Measurements from ENCODE around the gene ICAM4. TPM values are rescaled to one million over a fixed set of nuclear protein-coding genes. Genes with fewer than 3 reads are reported as not detected.

ICAM4 gene
- total RNA-seq, 1 donor from 2014 or later = not detected

- no peak for DNase-seq (ENCODE audit: low spot score)
- H3K4me1 Mint-ChIP-seq (ENCODE audit: low read depth) = peaks cover 17% of the 10 kb centered on the region
- H3K9me3 Mint-ChIP-seq (ENCODE audit: low read depth) = no peaks in the 10 kb centered on the region
- H3K27me3 Mint-ChIP-seq (ENCODE audit: low read depth) = no peaks in the 10 kb centered on the region
- H3K4me3 Mint-ChIP-seq (ENCODE audit: unreplicated experiment) = no peak overlapping the region
- peaks cover 24% of the 10 kb centered on the region for H3K36me3 Mint-ChIP-seq (ENCODE audit: low read depth)
- no peak overlapping the region for H3K27ac Mint-ChIP-seq (ENCODE audit: unreplicated experiment)
- TF ChIP-seq, protein P1, sequence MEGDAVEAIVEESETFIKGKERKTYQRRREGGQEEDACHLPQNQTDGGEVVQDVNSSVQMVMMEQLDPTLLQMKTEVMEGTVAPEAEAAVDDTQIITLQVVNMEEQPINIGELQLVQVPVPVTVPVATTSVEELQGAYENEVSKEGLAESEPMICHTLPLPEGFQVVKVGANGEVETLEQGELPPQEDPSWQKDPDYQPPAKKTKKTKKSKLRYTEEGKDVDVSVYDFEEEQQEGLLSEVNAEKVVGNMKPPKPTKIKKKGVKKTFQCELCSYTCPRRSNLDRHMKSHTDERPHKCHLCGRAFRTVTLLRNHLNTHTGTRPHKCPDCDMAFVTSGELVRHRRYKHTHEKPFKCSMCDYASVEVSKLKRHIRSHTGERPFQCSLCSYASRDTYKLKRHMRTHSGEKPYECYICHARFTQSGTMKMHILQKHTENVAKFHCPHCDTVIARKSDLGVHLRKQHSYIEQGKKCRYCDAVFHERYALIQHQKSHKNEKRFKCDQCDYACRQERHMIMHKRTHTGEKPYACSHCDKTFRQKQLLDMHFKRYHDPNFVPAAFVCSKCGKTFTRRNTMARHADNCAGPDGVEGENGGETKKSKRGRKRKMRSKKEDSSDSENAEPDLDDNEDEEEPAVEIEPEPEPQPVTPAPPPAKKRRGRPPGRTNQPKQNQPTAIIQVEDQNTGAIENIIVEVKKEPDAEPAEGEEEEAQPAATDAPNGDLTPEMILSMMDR (IDR thresholded peaks at IDR 0.05) = no peak
These were observed 31.4 kb upstream of the ICAM4 start for GRCh38 chr19:10255358-10255757.

DNA sequence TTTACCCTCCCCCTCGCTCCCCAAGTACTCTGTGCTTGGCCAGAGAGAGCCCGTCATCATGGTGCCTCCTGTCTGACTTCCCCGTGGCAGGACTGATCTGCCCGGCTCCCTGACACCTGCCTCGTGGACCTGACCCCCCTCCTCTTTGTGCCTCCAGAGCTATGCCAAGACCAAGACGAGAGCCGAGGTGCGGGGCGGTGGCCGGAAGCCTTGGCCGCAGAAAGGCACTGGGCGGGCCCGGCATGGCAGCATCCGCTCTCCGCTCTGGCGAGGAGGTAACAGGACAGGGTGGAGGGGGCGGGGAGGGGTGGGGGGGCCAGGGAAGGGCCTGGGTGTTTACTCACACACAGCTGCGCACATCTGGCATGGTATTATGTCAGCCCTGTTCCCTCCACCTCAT, 30.2 kb upstream of the ICAM4 start:
- no peak for DNase-seq (ENCODE audit: low spot score)
- Mint-ChIP-seq H3K36me3 (ENCODE audit: low read depth) (peaks cover 24% of the 10 kb centered on the region), H3K9me3 (ENCODE audit: low read depth) (no peaks in the 10 kb centered on the region), H3K4me3 (ENCODE audit: unreplicated experiment) (no peak overlapping the region), H3K27ac (ENCODE audit: unreplicated experiment) (no peak overlapping the region), H3K4me1 (ENCODE audit: low read depth) (peaks cover 13% of the 10 kb centered on the region), H3K27me3 (ENCODE audit: low read depth) (no peaks in the 10 kb centered on the region)
- TF ChIP-seq, protein P1 (IDR thresholded peaks at IDR 0.05) = no peak

GRCh38 chr19:10256970-10257615, 29.7 kb upstream of the ICAM4 start:
- DNase-seq (ENCODE audit: low spot score) = no peak
- TF ChIP-seq, protein P1 (IDR thresholded peaks at IDR 0.05) = no peak
- Mint-ChIP-seq H3K9me3 (ENCODE audit: low read depth) (no peaks in the 10 kb centered on the region), H3K27ac (ENCODE audit: unreplicated experiment) (peak overlapping the region; percentile 17), H3K4me1 (ENCODE audit: low read depth) (peaks cover 8% of the 10 kb centered on the region), H3K4me3 (ENCODE audit: unreplicated experiment) (no peak overlapping the region), H3K27me3 (ENCODE audit: low read depth) (no peaks in the 10 kb centered on the region), H3K36me3 (ENCODE audit: low read depth) (peaks cover 24% of the 10 kb centered on the region)

DNA sequence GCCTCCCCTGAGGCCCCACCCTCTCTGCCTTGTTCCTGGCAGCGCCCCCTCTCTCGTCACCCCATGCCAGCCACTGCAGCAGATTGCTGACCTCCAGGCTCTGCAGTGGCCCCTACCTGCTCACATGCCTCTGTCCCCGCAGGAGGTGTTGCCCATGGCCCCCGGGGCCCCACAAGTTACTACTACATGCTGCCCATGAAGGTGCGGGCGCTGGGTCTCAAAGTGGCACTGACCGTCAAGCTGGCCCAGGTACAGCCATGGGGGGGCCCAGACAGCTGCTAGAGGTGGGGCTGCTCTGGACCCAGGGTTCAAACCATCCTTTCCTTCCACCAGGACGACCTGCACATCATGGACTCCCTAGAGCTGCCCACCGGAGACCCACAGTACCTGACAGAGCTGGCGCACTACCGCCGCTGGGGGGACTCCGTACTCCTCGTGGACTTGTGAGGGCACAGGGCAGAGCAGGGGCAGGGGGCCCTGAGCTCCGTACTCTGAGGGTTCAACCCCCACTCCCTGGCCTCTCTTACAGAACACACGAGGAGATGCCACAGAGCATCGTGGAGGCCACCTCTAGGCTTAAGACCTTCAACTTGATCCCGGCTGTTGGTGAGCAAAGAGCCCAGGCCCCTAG, 28.6 kb upstream of the ICAM4 start:
- Mint-ChIP-seq H3K4me3 (ENCODE audit: unreplicated experiment) (no peak overlapping the region), H3K9me3 (ENCODE audit: low read depth) (no peaks in the 10 kb centered on the region), H3K27ac (ENCODE audit: unreplicated experiment) (no peak overlapping the region), H3K4me1 (ENCODE audit: low read depth) (peaks cover 3% of the 10 kb centered on the region), H3K36me3 (ENCODE audit: low read depth) (peaks cover 24% of the 10 kb centered on the region), H3K27me3 (ENCODE audit: low read depth) (no peaks in the 10 kb centered on the region)
- TF ChIP-seq, protein P1 (IDR thresholded peaks at IDR 0.05) = no peak
- DNase-seq (ENCODE audit: low spot score) = peak; percentile 93

GRCh38 chr19:10259162-10259905, 27.4 kb upstream of the ICAM4 start:
- H3K9me3 Mint-ChIP-seq (ENCODE audit: low read depth) = no peaks in the 10 kb centered on the region
- H3K27me3 Mint-ChIP-seq (ENCODE audit: low read depth) = no peaks in the 10 kb centered on the region
- peaks cover 21% of the 10 kb centered on the region for H3K36me3 Mint-ChIP-seq (ENCODE audit: low read depth)
- H3K27ac Mint-ChIP-seq (ENCODE audit: unreplicated experiment) = no peak overlapping the region
- peaks cover 3% of the 10 kb centered on the region for H3K4me1 Mint-ChIP-seq (ENCODE audit: low read depth)
- no peak overlapping the region for H3K4me3 Mint-ChIP-seq (ENCODE audit: unreplicated experiment)
- DNase-seq (ENCODE audit: low spot score) = peak; percentile 92
- TF ChIP-seq, protein P1 (IDR thresholded peaks at IDR 0.05) = peak; percentile 84

Measured in chondrocyte (in vitro differentiated cells).